Sigmoid colon (tissue), 7 donors: ENCODE measurements around the gene STXBP3. TPM values are rescaled to one million over a fixed set of nuclear protein-coding genes. Genes with fewer than 3 reads are reported as not detected.

Source experiments
- DNase-seq: peaks from one replicate; pipeline ENCODE4 v3.0.0-alpha.2; 2019
- H3K27ac ChIP-seq, 4 donors: fragments of 200-600 bp; sonication (generic); one replicate each; pipeline ENCODE4 v1.5.1; 2016 to 2019; ENCODE audit warnings: mild to moderate bottlenecking in 1 of 4
- H3K27me3 ChIP-seq, 3 donors: fragments of 200-600 bp; sonication (generic); one replicate each; pipeline ENCODE4 v1.5.1; 2019; ENCODE audit warnings: mild to moderate bottlenecking in 1 of 3
- H3K36me3 ChIP-seq, 4 donors: fragments of 200-600 bp; sonication (generic); one replicate each; pipeline ENCODE4 v1.5.1; 2016 to 2019
- H3K4me1 ChIP-seq, 4 donors: fragments of 200-600 bp; sonication (generic); one replicate each; pipeline ENCODE4 v1.5.1; 2017 to 2019
- H3K4me3 ChIP-seq, 4 donors: fragments of 200-600 bp; sonication (generic); one replicate each; pipeline ENCODE4 v1.5.1; 2017 to 2019; ENCODE audit warnings: mild to moderate bottlenecking in 2 of 4, moderate library complexity in 1 of 4
- H3K9me3 ChIP-seq, 4 donors: fragments of 200-600 bp in 3 of 4; sonication (generic) in 3 of 4; one replicate each; pipeline versions ENCODE4 v1.5.1 to v1.6.1; 2013 to 2019
- EP300 ChIP-seq, 4 donors: sonication (generic); formaldehyde crosslinking; IDR thresholded peaks; one replicate each; pipeline ENCODE4 v1.6.1; 2017; ENCODE audit warnings: antibody characterized with exemption in 4 of 4
- POLR2A ChIP-seq, 2 donors: fragments of 450-650 bp; IDR thresholded peaks; one replicate each; pipeline ENCODE4 v1.6.1; 2016; ENCODE audit warnings: antibody characterized with exemption in 2 of 2, mild to moderate bottlenecking in 2 of 2, moderate library complexity in 2 of 2
- POLR2AphosphoS5 ChIP-seq, 4 donors: sonication (generic); formaldehyde crosslinking; IDR thresholded peaks; one replicate each; pipeline ENCODE4 v1.6.1; 2017; ENCODE audit warnings: antibody characterized with exemption in 4 of 4
- WGBS, 2 donors: extraction: QIAGEN DNeasy Blood & Tissue Kit; methylation state at CpG; one replicate each; pipeline ENCODE4 v1.1.7; 2013; 5-methylcytosine and 5-hydroxymethylcytosine counted together
- intact Hi-C: fragments of 100-400 bp; cut with DNase I; formaldehyde crosslinking; loops from one replicate; pipeline ENCODE4 v1.15.1; 2023
- polyA plus RNA-seq, 3 donors: library from polyadenylated mRNA; stranded (reverse); fragments of 200-250 nt; gene quantifications; one replicate each; pipeline ENCODE4 v1.2.3, GENCODE V29; 2013
- total RNA-seq, 4 donors: library from RNA; depleted of rRNA; stranded (reverse); fragments of >200 nt; gene quantifications; one replicate each; pipeline ENCODE4 v1.1.0, GENCODE V29; 2016
- TF ChIP-seq, protein P1 (sequence below), 4 experiments: fragments of 450-650 bp in 3 of 4; fragments of 200-600 bp in 1 of 4; IDR thresholded peaks; one replicate each; pipeline ENCODE4 v1.5.1; 2016 to 2019; ENCODE audit warnings: antibody characterized with exemption in 4 of 4, mild to moderate bottlenecking in 3 of 4, moderate library complexity in 2 of 4
- donor health status: healthy with polysubstance abuse.
- donor health status: Bipolar disorder and iron deficiency.
- donor health status: healthy.

STXBP3 gene
- total and polyA plus RNA-seq, 7 donors = 30.3 to 105 (median 60.1) TPM

DNA sequence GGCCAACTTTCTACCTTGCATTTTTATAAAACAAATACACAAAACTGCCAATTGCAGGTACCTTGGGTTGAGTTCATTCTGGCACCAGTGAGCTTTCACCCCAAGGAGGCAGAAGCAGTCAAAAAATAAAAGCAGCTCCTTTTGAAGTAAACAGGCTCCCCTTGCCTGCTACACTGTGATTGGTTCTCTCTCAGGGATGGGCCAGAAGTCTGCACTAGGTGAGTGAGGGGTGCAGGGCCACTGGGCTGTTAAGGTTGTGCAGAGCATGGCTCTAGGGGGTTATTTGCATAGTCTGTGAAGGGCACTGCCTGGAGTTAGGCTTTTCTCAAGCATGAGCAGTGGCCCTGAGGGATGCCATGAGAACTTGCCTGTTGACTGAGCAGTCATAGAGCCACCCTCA is 71.3 kb downstream of the STXBP3 start:
- TF ChIP-seq, protein P1, sequence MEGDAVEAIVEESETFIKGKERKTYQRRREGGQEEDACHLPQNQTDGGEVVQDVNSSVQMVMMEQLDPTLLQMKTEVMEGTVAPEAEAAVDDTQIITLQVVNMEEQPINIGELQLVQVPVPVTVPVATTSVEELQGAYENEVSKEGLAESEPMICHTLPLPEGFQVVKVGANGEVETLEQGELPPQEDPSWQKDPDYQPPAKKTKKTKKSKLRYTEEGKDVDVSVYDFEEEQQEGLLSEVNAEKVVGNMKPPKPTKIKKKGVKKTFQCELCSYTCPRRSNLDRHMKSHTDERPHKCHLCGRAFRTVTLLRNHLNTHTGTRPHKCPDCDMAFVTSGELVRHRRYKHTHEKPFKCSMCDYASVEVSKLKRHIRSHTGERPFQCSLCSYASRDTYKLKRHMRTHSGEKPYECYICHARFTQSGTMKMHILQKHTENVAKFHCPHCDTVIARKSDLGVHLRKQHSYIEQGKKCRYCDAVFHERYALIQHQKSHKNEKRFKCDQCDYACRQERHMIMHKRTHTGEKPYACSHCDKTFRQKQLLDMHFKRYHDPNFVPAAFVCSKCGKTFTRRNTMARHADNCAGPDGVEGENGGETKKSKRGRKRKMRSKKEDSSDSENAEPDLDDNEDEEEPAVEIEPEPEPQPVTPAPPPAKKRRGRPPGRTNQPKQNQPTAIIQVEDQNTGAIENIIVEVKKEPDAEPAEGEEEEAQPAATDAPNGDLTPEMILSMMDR (IDR thresholded peaks at IDR 0.05) = no peak
- TF ChIP-seq POLR2AphosphoS5 (IDR thresholded peaks at IDR 0.05) (no peak), EP300 (IDR thresholded peaks at IDR 0.05) (no peak), POLR2A (IDR thresholded peaks at IDR 0.05) (no peak)
- Histone ChIP-seq H3K9me3 (no peaks in the 10 kb centered on the region), H3K4me3 (no peak overlapping the region), H3K36me3 (peaks cover 0 to 4% (median 0%) of the 10 kb centered on the region in 4 donors), H3K4me1 (peaks cover 0 to 37% (median 33%) of the 10 kb centered on the region in 4 donors), H3K27ac (peak overlapping the region in 3 of 4 donors; percentile 82 to 88 (median 87)), H3K27me3 (no peaks in the 10 kb centered on the region)
- intact Hi-C loops = no loop called here
- DNase-seq = no peak

DNA sequence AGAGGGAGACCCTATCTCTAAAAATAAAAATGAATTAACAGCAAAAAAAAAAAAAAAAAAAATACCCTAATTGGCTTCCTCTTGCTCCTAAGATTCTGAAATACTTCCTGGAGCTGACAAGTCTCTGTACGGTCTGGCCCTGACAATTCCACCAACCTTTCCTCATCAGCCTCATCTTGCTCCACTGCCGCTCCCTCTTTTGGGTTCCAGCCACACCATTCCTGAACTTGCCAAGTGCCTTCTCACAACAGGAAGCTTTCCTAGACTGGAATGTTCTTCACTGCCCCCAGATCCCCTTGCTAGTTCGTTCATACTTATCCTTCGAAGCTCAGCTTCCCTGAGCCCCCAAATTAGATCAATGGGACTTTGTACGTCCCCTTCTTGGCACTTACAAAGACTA is 73.4 kb downstream of the STXBP3 start:
- no peak overlapping the region for H3K27ac ChIP-seq
- no peaks in the 10 kb centered on the region for H3K27me3 ChIP-seq
- no peak for TF ChIP-seq EP300 (IDR thresholded peaks at IDR 0.05)
- TF ChIP-seq, protein P1 (IDR thresholded peaks at IDR 0.05) = no peak
- no peak for TF ChIP-seq POLR2A (IDR thresholded peaks at IDR 0.05)
- no peak for TF ChIP-seq POLR2AphosphoS5 (IDR thresholded peaks at IDR 0.05)
- H3K4me1 ChIP-seq = peaks cover 0 to 27% (median 22%) of the 10 kb centered on the region in 4 donors
- DNase-seq = no peak
- intact Hi-C loops = no loop called here
- H3K9me3 ChIP-seq = no peaks in the 10 kb centered on the region
- no peak overlapping the region for H3K4me3 ChIP-seq
- H3K36me3 ChIP-seq = peaks cover 0 to 4% (median 0%) of the 10 kb centered on the region in 4 donors
- WGBS, 2 donors = 69 to 79% methylated on average over 5 of the region's 5 CpGs

DNA sequence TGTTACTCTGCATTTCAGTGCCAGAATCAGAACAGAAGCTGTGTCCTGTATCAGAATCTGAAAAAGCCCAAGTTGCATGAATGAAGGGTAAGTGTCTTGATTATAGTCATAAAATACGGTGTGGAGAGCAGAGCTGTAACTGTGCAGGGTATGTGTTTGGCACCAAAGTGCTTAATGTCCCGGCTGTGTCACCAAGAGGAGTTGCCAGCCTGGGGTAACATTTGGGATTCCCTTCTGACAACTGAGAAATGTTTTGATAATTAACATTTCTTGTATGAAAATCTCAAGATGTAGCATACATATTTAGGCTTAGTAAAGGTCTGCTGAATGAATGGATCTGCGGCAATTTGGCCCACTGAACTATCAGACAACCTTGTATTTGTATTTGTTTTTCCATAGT is 77.2 kb downstream of the STXBP3 start:
- Histone ChIP-seq H3K4me1 (peaks cover 0 to 10% (median 9%) of the 10 kb centered on the region in 4 donors), H3K4me3 (no peak overlapping the region), H3K27me3 (no peaks in the 10 kb centered on the region), H3K27ac (no peak overlapping the region), H3K9me3 (no peaks in the 10 kb centered on the region), H3K36me3 (peaks cover 0 to 4% (median 0%) of the 10 kb centered on the region in 4 donors)
- TF ChIP-seq, protein P1 (IDR thresholded peaks at IDR 0.05) = no peak
- TF ChIP-seq EP300 (IDR thresholded peaks at IDR 0.05) = no peak
- TF ChIP-seq POLR2A (IDR thresholded peaks at IDR 0.05) = no peak
- no peak for TF ChIP-seq POLR2AphosphoS5 (IDR thresholded peaks at IDR 0.05)
- DNase-seq = no peak
- WGBS, 2 donors = 68 to 86% methylated on average over 3 of the region's 3 CpGs
- intact Hi-C loops = no loop called here

DNA sequence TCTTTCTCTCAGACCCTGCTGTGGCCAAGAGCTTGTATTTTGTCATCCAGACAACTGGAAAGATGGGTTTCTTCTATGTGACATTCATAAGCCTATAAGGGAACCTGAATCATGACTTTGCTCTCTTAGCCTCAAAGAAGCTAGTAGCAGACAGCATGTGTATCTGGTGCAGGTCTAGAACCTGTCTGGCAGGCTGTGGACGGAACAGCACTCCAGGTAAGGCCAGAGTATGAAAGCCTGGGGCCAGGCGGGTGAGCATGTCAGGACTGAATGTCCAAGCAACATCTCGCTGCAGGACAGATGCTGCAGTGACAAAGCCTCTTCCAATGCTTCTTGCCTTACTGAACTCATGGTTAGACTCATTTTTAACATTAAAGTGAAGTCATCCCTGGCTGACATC is 77.6 kb downstream of the STXBP3 start:
- intact Hi-C loops = no loop called here
- H3K4me3 ChIP-seq = no peak overlapping the region
- no peaks in the 10 kb centered on the region for H3K9me3 ChIP-seq
- no peaks in the 10 kb centered on the region for H3K27me3 ChIP-seq
- no peak for TF ChIP-seq POLR2A (IDR thresholded peaks at IDR 0.05)
- no peak for TF ChIP-seq POLR2AphosphoS5 (IDR thresholded peaks at IDR 0.05)
- TF ChIP-seq EP300 (IDR thresholded peaks at IDR 0.05) = no peak
- TF ChIP-seq, protein P1 (IDR thresholded peaks at IDR 0.05) = no peak
- peaks cover 0 to 4% (median 0%) of the 10 kb centered on the region in 4 donors for H3K36me3 ChIP-seq
- no peak overlapping the region for H3K27ac ChIP-seq
- DNase-seq = no peak
- 92 to 94% methylated on average over 3 of the region's 3 CpGs for WGBS, 2 donors
- H3K4me1 ChIP-seq = peaks cover 0 to 13% (median 12%) of the 10 kb centered on the region in 4 donors

DNA sequence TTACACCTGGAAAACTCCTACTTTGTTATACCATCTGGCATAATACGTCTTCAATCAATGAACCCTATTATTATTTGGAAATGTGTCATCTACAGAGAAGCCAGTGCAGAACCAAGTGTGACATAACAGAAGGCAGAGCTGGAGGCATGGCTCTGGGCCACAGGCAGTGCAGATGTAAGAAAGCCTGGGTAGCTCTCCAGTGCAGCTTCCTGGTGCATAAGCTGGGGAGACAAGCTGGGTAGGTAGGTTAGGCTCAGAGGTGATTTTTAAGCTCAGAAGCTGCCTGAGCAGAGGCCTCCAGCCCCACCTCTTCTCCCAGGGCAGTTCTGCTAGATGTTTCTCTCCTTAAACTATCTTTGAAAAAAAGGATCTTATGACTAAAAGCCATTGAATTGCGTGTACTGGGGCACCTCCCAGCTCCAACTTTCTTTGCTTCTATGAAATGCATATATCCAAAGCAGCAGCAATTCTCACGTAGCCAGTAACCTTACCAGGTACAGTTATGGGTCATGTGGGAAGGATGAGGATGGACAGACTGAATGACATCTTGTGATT is 79.7 kb downstream of the STXBP3 start:
- no peak overlapping the region for H3K27ac ChIP-seq
- H3K9me3 ChIP-seq = no peaks in the 10 kb centered on the region
- 88% methylated on average over 3 of the region's 3 CpGs for WGBS, 2 donors
- peaks cover 0 to 4% (median 0%) of the 10 kb centered on the region in 4 donors for H3K36me3 ChIP-seq
- no peak for DNase-seq
- no peaks in the 10 kb centered on the region for H3K27me3 ChIP-seq
- peaks cover 0 to 35% (median 33%) of the 10 kb centered on the region in 4 donors for H3K4me1 ChIP-seq
- TF ChIP-seq, protein P1 (IDR thresholded peaks at IDR 0.05) = no peak
- no peak for TF ChIP-seq POLR2AphosphoS5 (IDR thresholded peaks at IDR 0.05)
- no peak for TF ChIP-seq POLR2A (IDR thresholded peaks at IDR 0.05)
- TF ChIP-seq EP300 (IDR thresholded peaks at IDR 0.05) = no peak
- intact Hi-C loops = loop anchor here (5.0 kb wide), 1 partner anchor 136 kb away; the partner anchor contains the start of gene CLCC1
- no peak overlapping the region for H3K4me3 ChIP-seq
